PC-3 (cell line): ENCODE data around the gene KDM7A.

ENCODE experiments used
- CTCF ChIP-seq: fragments of 300-600 bp; sonication (generic); conservative IDR thresholded peaks from 2 replicates; pipeline ENCODE4 v1.5.1; 2017; ENCODE audit warnings: antibody characterized with exemption, low read depth, mild to moderate bottlenecking, low read length
- EZH2 ChIP-seq: fragments of 300-600 bp; sonication (generic); IDR thresholded peaks from one replicate; pipeline ENCODE4 v1.6.1; 2017; ENCODE audit warnings: antibody characterized with exemption, mild to moderate bottlenecking, low read length; ENCODE audit not compliant: unreplicated experiment
- EZH2phosphoT487 ChIP-seq: fragments of 300-600 bp; sonication (generic); IDR thresholded peaks from 2 replicates; pipeline ENCODE4 v1.6.1; 2018; ENCODE audit warnings: mild to moderate bottlenecking, antibody characterized with exemption, low read length, borderline replicate concordance

GRCh38 chr7:140048138-140048537, 128.6 kb downstream of the KDM7A start:
- TF ChIP-seq EZH2 (no peak), CTCF (no peak), EZH2phosphoT487 (no peak)
